Measurements from ENCODE around the gene CAMTA1. TPM values are rescaled to one million over a fixed set of nuclear protein-coding genes. Genes with fewer than 3 reads are reported as not detected.

The CAMTA1 gene
- total and polyA plus RNA-seq, 4 donors: 48.1 to 140 (median 52.3) TPM

GRCh38 chr1:7579831-7580804 lies 794.9 kb downstream of the CAMTA1 start:
- no peak for TF ChIP-seq CTCF (IDR thresholded peaks at IDR 0.05; ENCODE audit: control extremely low read depth, extremely low read depth)
- peaks cover 0 to 10% (median 0%) of the 10 kb centered on the region in 5 donors for H3K4me1 ChIP-seq (ENCODE audit: control insufficient read depth in 5 of 5, insufficient read depth in 5 of 5, low read length in 5 of 5)
- no peaks in the 10 kb centered on the region for H3K9me3 ChIP-seq (ENCODE audit: control insufficient read depth in 4 of 4, insufficient read depth in 3 of 4, low read length in 3 of 4)
- 90 to 92% methylated on average over 18 of the region's 18 CpGs for WGBS, 2 donors
- H3K36me3 ChIP-seq (ENCODE audit: control insufficient read depth in 4 of 4, insufficient read depth in 4 of 4, low read length in 4 of 4): no peaks in the 10 kb centered on the region
- no peak overlapping the region for H3K4me3 ChIP-seq
- H3K27me3 ChIP-seq (ENCODE audit: control insufficient read depth in 3 of 3, insufficient read depth in 3 of 3, low read length in 2 of 3): no peaks in the 10 kb centered on the region
- H3K27ac ChIP-seq (ENCODE audit: low read depth in 1 of 2, low read length in 1 of 2): no peak overlapping the region
- H3K9ac ChIP-seq (ENCODE audit: insufficient read depth in 1 of 2, low read length in 2 of 2): no peak overlapping the region
- no peak for DNase-seq
- ATAC-seq (ENCODE audit: insufficient read depth, low FRiP score): no peak

GRCh38 chr1:7580923-7581753 lies 795.9 kb downstream of the CAMTA1 start:
- WGBS, 2 donors: 80 to 85% methylated on average over 18 of the region's 18 CpGs
- no peak for ATAC-seq (ENCODE audit: insufficient read depth, low FRiP score)
- TF ChIP-seq CTCF (IDR thresholded peaks at IDR 0.05; ENCODE audit: control extremely low read depth, extremely low read depth): no peak

GRCh38 chr1:7581754-7582459 lies 796.7 kb downstream of the CAMTA1 start:
- no peaks in the 10 kb centered on the region for H3K9me3 ChIP-seq (ENCODE audit: control insufficient read depth in 4 of 4, insufficient read depth in 3 of 4, low read length in 3 of 4)
- H3K27ac ChIP-seq (ENCODE audit: low read depth in 1 of 2, low read length in 1 of 2): no peak overlapping the region
- no peak overlapping the region for H3K4me3 ChIP-seq
- H3K9ac ChIP-seq (ENCODE audit: insufficient read depth in 1 of 2, low read length in 2 of 2): no peak overlapping the region
- TF ChIP-seq CTCF (IDR thresholded peaks at IDR 0.05; ENCODE audit: control extremely low read depth, extremely low read depth): no peak
- peak; percentile 66 to 69 (median 68) for DNase-seq
- no peak for ATAC-seq (ENCODE audit: insufficient read depth, low FRiP score)
- H3K36me3 ChIP-seq (ENCODE audit: control insufficient read depth in 4 of 4, insufficient read depth in 4 of 4, low read length in 4 of 4): no peaks in the 10 kb centered on the region
- H3K4me1 ChIP-seq (ENCODE audit: control insufficient read depth in 5 of 5, insufficient read depth in 5 of 5, low read length in 5 of 5): peaks cover 0 to 10% (median 0%) of the 10 kb centered on the region in 5 donors
- WGBS, 2 donors: 76 to 93% methylated on average over 13 of the region's 13 CpGs
- no peaks in the 10 kb centered on the region for H3K27me3 ChIP-seq (ENCODE audit: control insufficient read depth in 3 of 3, insufficient read depth in 3 of 3, low read length in 2 of 3)

More at GRCh38 chr1:7580923-7581753, 795.9 kb downstream of the CAMTA1 start:
- no peaks in the 10 kb centered on the region for H3K27me3 ChIP-seq (ENCODE audit: control insufficient read depth in 3 of 3, insufficient read depth in 3 of 3, low read length in 2 of 3)
- peaks cover 0 to 10% (median 0%) of the 10 kb centered on the region in 5 donors for H3K4me1 ChIP-seq (ENCODE audit: control insufficient read depth in 5 of 5, insufficient read depth in 5 of 5, low read length in 5 of 5)
- no peak overlapping the region for H3K4me3 ChIP-seq
- DNase-seq: peak in 1 of 3 donors; percentile 11
- H3K9ac ChIP-seq (ENCODE audit: insufficient read depth in 1 of 2, low read length in 2 of 2): no peak overlapping the region
- no peaks in the 10 kb centered on the region for H3K9me3 ChIP-seq (ENCODE audit: control insufficient read depth in 4 of 4, insufficient read depth in 3 of 4, low read length in 3 of 4)
- no peaks in the 10 kb centered on the region for H3K36me3 ChIP-seq (ENCODE audit: control insufficient read depth in 4 of 4, insufficient read depth in 4 of 4, low read length in 4 of 4)
- no peak overlapping the region for H3K27ac ChIP-seq (ENCODE audit: low read depth in 1 of 2, low read length in 1 of 2)

Data from lung (tissue), 12 donors.